ENCODE results near the gene CXADR.
"Not testable (repeated sequence)": the region's sequence is repeated elsewhere in the genome, so short reads cannot be mapped to it uniquely, and the experiment has no call there.

CXADR gene

DNA sequence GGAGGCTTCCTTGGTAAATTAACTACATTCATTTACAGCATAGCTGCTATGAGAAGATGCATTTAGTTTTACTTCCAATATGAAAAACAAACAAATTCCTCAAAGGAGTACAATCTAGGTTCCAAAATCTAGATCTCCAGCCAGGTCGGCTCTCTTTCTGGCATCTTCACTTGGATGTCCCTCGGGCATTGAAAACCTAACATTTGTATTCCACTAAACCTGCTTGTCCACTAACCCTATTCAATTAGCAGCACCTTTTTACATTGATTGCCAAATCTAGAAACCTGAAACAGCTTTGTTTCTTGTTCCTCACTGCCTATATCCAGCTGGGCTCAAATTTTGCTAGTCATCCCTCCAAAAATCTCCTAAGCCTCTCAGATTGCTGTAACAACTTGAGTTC, 14.3 kb upstream of the CXADR start:
- DNase-seq (ENCODE audit: low read depth, low spot score), result no peak
- H3K4me3 ChIP-seq (ENCODE audit: low read length), result no peak overlapping the region

DNA sequence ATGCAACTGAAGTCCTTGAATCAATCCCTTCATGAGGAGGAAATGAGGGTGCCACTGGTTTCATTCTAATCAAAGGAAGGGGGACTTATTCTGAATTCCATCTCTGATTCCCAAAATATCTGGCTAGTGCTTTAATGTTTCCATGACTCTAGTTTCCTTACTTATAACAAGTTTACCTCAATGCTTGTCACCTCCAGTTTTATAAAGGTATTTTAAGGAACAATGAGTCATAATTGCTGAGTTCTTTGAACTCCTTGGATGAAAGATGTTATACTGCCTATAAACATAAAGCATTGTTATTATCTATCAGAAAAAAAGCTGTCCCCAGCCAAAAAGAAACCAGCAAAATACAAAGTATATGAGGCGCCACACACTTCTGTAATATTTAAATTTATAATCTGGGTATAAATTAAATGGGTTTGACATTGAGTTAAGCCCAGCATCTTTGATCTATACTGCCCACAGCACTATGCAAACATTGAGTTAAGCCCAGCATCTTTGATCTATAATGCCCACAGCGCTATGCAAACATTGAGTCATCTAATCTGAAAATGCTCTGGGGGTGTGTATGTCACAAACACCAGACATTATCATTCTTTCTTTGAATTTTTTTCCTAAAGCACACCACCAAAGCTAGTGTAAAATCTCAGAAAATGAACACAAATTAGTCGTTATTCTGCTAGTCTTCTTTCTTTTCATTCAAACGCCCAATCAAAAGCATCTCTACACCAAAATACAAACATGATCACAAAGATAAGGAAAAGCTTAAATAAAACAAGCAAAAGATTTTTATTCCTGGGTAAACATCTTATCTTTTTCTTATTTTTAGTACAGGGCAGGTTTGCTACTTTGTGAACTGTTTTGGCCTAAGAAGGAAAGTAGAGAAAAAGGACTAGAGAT, 11.5 kb upstream of the CXADR start:
- no peak for DNase-seq (ENCODE audit: low read depth, low spot score)
- no peak overlapping the region for H3K4me3 ChIP-seq (ENCODE audit: low read length)

DNA sequence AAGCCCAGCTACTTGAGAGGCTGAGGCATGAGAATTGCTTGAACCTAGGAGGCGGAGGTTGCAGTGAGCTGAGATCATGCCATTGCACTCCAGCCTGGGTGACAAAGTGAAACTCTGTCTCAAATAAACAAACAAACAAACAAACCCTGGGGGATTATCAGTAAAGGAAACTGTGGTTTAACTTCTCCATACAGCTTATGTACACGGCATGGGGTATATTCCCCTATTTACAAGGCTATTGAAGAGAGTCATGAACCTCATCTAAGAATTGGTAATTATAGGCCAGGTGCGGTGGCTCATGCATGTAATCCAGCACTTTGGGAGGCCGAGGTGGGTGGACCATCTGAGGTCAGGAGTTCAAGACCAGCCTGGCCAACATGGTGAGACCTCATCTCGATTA, 9.9 kb upstream of the CXADR start:
- not testable (repeated sequence) for DNase-seq (ENCODE audit: low read depth, low spot score); H3K4me3 ChIP-seq (ENCODE audit: low read length)

DNA sequence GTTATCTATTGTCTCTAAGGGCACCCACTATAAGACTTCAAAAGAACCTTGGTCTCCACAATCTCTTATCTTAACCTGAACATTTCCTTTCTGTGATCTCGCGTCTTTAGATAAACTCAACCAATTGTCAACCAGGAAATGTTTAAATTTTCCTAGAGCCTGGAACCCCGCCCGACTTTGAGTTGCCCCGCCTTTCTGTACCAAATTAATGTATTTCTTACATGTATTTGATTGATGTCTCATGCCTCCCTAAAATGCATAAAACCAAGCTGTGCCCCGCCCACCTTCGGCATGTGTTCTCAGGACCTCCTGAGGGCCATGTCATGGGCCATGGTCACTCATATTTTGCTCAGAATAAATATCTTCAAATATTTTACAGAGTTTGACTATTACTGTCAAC, 5.9 kb upstream of the CXADR start:
- peak; percentile 72 for DNase-seq (ENCODE audit: low read depth, low spot score)
- H3K4me3 ChIP-seq (ENCODE audit: low read length), result no peak overlapping the region

DNA sequence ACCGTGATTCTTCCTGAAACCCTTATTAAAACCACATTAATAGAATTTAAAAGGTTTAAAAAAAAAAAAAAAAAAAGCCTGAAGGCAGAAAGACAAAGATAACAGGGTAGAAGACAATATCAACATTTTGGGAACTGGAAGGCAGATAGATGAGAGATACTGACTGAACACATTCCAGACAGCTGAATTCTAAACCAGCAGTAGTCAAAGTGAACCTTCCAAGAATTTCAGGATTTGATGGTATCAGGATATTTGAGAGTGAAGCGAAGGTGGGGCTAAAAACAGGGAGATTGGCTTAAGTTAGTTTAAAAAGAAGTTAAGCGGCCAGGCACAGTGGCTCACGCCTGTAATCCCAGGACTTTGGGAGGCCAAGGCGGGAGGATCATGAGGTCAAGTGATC, 5.3 kb upstream of the CXADR start:
- DNase-seq (ENCODE audit: low read depth, low spot score), result no peak
- H3K4me3 ChIP-seq (ENCODE audit: low read length), result no peak overlapping the region

DNA sequence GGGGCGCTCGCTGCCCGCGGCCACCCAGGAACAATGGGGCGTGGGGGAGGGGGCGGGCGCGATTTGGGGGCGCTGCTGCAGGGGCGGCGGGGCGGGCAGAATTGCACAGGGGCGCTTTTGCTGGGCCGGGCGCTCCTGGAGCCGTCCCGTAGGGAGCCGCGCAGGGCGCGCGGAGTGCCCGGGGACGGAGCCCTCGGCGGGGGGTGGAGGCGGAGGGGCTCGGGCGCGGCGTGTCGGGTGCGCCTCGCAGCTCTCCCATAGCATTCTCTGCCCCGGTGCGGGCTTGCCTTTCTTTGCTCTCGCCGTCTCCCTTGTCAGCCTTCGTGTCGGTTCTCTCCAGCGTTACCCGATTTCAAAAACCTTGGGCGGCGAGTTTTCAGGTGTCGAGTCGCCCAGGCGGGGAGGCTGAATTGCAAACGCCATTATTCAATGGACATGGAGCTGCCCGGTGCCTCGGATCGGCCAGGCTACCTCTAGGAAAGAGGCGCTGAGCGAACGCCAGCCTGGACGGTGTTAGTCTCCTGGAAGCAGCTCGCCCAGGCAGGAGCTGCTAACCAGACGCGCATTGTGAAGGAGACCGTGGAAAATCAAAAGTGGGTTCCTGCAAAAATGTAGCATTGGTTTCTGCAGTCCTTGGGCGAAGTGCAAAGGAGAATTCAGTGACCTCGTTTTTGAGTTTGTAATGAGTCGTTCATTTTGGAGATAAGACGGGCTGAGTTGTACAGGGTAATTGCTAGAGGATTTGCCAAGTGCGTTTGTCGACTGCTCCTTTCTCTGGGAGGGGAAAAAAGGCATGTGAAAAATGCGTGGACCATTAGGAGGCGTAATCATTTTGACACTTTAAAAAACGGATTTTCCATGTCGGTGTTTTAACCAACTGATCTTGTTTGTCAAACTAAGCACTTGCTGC, 626 bp downstream of the CXADR start:
- peak; percentile 11 for DNase-seq (ENCODE audit: low read depth, low spot score)
- H3K4me3 ChIP-seq (ENCODE audit: low read length), result peak overlapping the region; percentile 70

DNA sequence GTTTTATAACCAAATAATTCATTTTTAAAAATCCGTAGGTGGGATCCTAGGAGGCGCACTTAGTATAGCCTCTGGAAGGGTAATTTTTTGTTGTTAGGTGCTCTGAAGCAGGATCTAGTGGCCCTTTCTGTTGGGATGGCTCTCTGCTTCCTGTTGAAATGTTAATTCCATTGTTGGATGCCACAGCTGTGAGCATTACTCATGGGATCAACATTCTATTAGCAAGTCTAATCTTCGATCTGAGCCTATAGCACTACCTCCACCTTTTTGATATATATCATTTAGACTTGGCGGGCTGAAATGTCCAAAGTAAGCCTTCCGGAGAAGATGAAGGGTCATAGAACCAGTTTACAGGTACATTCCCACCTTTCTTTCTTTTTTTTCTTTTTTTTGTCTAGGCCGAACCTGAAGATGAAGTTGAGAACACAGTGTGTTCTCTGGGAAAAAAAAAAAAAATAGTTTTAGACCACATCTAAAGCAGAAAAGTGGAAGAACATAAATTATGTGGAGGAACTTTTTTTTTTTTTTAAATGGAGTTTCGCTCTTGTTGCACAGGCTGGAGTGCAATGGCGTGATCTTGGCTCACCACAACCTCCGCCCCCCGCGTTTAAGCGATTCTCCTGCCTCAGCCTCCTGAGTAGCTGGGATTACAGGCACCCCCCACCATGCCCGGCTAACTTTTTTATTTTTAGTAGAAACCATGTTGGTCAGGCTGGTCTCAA, 1.4 kb downstream of the CXADR start:
- no peak for DNase-seq (ENCODE audit: low read depth, low spot score)
- H3K4me3 ChIP-seq (ENCODE audit: low read length), result peak overlapping the region; percentile 70

DNA sequence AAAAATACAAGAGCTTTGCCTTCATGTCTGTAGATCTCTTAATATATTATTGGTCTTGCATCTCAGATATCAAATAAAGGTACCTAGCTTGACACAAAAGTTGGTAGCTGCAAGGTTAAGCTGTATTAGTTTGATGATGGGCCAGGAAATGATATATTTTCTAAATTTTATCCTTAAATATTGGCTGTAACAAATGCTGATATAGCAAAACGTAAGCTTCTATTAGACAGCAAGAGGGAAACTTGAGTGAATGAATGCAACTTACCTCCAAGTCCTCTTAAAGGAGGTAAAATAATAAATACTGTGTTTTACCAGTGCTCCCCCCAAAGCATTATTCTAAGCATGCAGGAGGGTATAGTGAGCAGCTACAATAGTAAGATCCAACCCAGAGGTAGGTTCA, 4.2 kb downstream of the CXADR start:
- not testable (repeated sequence) for H3K4me3 ChIP-seq (ENCODE audit: low read length); DNase-seq (ENCODE audit: low read depth, low spot score)

DNA sequence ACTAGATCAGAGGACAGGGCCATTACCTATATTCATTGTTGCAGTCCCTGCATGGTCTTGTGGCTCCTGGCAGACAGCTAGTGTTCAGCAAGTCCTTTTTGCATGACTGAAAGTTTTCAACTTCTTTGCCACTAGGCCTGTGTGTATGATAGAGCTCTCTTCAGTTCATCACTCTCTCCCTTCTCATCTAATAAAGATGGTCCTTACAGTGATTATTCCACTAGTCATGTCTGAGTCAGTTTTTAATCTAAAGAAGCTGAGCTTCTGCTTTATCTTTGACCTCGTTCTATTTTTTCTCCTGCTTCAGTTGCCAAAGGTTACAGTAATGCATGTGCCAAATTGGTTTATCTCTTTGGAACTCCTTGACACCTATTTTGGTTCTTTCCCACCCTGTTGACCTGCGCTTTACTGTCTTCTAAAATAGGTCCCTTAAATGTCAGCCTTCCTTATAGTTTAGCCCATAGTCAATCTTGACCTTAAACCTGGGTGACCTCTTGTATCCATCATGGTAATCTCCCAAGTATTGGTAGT, 6.4 kb downstream of the CXADR start:
- H3K4me3 ChIP-seq (ENCODE audit: low read length), result no peak overlapping the region
- DNase-seq (ENCODE audit: low read depth, low spot score), result no peak

DNA sequence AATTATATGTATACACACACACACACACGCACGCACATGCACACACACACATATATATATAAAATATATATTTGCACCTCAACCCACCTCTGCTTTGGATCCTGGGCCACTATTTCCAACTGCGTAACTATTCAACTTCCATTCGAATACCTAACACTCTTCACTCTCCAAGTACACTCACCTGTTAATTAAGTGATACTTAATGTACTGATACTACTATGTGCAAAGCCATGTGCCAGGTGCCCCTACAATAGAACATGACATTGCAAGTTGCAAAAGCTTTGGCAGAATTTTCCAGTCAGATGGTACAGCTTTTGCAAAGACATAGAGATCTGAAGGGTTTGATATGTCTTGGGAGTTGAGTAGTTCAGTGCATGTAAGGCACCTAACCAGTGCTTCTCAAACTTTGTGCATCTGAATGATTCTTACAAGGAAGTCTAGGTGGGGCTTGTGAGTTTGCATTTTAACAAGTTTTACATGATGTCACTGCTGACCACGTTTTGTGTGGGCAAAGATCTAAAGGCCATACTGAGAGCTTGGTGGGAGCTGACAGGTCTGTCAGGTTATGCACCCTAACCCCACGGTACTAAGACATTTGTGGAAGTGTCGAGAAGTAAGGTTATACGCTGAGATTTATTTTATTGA, 7.2 kb downstream of the CXADR start:
- no peak for DNase-seq (ENCODE audit: low read depth, low spot score)
- no peak overlapping the region for H3K4me3 ChIP-seq (ENCODE audit: low read length)

DNA sequence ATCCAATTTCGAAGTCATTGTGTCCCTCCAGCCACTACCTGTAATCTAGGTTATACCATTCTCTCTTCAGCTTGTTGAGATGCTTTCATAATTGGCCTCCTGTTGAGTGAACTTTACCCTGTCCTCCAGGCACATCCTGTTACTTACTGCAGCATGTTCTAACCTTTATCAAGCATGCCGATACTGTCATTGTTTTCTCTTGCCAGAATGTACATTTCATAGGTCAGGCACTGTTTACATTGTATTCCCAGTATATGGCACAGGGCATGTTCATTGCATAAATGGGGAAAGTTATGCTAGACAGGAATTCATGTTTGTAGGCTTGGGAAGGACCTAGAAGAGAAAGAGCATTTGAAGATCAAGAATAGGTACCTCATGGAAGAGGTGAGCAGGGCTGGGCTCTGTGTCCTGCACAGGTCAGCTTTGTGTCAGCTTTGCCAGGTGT, 10.2 kb downstream of the CXADR start:
- DNase-seq (ENCODE audit: low read depth, low spot score), result no peak
- H3K4me3 ChIP-seq (ENCODE audit: low read length), result no peak overlapping the region

DNA sequence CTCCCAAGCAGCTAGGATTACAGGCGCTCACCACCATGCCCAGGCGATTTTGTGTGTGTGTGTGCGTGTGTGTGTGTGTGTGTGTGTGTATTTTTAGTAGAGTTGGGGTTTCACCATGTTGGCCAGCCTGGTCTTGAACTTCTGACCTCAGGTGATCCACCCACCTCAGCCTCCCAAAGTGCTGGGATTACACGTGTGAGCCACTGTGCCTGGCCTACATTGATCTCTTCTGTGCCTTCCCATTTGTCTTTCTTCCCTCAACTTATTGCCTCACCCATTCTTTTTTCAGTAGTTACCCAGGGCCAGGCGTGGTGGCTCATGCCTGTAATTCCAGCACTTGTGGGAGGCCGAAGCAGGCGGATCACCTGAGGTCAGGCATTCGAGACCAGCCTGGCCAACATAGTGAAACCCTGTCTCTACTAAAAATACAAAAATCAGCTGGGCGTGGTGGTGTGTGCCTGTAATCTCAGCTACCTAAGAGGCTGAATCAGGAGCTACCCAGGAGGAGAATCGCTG, 11.2 kb downstream of the CXADR start:
- not testable (repeated sequence) for H3K4me3 ChIP-seq (ENCODE audit: low read length); DNase-seq (ENCODE audit: low read depth, low spot score)

DNA sequence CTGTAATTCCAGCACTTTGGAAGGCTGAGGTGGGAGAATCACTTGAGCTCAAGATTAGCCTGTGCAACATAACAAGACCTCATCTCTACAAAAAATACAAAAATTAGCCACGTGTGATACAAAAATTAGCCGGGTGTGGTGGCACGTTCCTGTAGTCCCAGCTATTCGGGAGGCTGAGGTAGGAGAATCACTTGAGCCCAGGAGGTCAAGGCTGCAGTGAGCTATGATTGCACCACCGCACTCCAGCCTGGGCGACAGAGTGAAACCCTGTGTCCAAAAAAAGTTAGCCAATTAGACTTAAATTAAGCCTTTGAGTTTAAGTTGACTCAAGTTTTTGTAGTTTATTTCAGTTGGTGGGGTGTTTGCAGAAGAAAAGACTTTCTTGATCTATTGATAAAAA, 11.8 kb downstream of the CXADR start:
- no peak for DNase-seq (ENCODE audit: low read depth, low spot score)

DNA sequence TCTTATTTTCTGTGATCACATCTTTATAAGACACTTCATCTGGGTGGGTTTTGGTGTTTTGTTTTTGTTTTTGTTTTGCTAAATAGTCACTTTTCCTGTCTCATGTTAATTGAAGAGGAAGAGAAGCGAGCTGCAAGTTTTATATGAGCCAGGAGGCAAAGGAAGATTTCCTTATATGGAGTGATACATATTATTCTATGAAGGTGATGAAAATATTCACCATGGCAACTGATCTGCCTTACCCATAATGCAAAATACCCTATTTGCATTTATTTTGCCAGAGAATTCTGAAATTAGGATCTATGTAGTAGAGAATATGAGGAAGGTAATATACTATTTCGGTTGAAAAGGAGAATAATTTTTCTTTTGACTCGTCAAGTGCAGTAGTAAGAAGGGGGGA, 13.9 kb downstream of the CXADR start:
- no peak overlapping the region for H3K4me3 ChIP-seq (ENCODE audit: low read length)
- DNase-seq (ENCODE audit: low read depth, low spot score), result no peak

More for the DNA sequence above, 11.8 kb downstream of the CXADR start:
- no peak overlapping the region for H3K4me3 ChIP-seq (ENCODE audit: low read length)

DNA sequence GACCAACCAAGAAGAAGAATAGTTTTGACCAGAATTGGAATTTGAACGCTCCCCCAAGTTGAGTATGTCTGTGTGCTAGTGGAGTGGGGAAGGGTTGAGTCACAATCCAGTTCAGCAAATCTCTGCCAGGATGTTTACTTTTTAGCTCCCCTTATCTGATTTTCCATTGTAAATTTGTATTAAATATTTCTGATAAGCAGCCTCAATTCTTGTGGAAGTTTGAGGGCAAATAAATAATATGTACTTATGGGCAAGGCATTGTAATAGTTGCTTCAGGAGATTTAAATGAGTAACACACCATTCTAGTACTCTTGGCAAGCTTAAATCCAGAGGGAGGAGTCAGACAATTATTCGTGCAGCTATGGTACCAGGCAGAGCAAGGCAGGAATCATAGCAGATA, 14.4 kb downstream of the CXADR start:
- no peak for DNase-seq (ENCODE audit: low read depth, low spot score)
- no peak overlapping the region for H3K4me3 ChIP-seq (ENCODE audit: low read length)

DNA sequence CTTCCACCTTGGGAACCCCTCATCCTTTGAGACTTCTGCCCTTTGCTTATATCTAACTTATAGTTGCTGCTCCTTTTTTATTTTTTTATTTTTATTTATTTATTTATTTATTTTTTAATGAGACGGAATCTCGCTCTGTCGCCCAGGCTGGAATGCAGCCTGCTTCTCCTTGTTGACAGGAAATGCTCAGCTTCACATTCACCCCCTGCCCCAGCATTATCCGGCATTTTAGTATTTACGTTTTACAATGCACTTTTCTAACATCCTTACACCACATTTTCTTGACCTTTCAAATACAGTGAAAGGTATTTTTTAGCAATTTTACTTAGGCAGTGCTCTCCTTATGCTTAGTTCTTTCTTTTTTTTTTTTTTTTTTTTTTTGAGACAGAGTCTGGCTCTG, 14.9 kb downstream of the CXADR start:
- H3K4me3 ChIP-seq (ENCODE audit: low read length), result no peak overlapping the region
- DNase-seq (ENCODE audit: low read depth, low spot score), result no peak

DNA sequence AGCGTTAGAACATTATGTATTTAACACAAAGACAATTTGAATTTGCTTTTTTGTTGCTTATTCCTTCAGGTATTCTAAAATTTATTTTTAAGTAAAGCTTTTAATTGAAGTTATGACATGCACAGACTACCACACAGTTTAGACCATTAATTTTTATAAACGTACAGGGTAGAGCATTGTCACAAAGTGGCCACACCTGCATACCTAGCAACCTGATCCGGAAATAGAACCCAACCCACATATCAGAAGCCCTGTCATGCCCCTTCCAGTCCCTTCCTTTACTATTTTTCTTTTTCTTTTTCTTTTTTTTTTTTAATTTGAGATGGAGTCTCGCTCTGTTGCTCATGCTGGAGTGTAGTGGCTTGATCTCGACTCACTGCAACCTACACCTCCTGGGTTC, 16.8 kb downstream of the CXADR start:
- DNase-seq (ENCODE audit: low read depth, low spot score), result no peak
- H3K4me3 ChIP-seq (ENCODE audit: low read length), result no peak overlapping the region

DNA sequence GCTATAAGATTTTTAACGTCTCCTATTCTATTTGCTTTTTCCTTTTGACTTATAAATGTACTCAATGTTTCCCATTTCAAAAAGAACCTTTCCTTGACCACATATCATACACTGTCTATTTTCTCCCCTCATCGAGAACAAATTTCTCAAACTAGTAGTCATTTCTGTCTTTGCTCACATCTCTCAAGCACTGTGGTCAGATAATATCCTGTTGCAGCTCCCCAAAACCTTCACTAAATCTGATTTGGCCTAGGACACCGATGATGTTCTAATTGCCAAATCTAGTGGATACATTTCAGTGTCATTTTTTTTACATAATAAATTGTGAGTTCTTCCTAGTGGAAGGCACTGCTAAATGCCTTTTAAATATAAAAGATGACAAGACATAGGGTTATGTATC, 19.4 kb downstream of the CXADR start:
- DNase-seq (ENCODE audit: low read depth, low spot score), result no peak
- H3K4me3 ChIP-seq (ENCODE audit: low read length), result no peak overlapping the region

DNA sequence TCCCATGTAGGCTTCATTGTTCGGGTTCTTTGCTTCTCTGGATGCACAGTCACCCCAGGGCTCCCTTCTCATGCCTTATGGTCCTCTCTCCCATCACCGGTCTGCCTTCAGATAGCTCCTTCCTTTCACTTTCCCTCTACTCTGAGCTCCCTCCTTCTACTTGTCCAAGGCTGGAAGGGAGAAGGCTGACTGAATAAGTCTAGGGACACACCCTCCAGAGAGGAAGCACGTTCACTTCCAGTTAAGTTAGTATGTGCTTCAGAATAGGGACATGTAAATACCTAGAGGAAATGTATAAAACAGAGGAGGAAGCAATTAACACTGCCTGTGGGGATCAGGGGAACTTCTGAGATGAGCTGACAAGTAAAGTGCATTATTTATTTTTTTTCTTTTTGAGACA, 23.5 kb downstream of the CXADR start:
- no peak overlapping the region for H3K4me3 ChIP-seq (ENCODE audit: low read length)
- no peak for DNase-seq (ENCODE audit: low read depth, low spot score)
